ENCODE measurements around the gene CCDC12.

GRCh38 chr3:46898321-46899150 is 78.0 kb downstream of the CCDC12 start:
- TF ChIP-seq CTCF (IDR thresholded peaks at IDR 0.05; ENCODE audit: low read depth, low read length), result no peak
- TF ChIP-seq MYC (IDR thresholded peaks at IDR 0.05; ENCODE audit: low read depth, low read length), result no peak
- TF ChIP-seq POLR2A (IDR thresholded peaks at IDR 0.05; ENCODE audit: extremely low read depth, insufficient read length), result no peak
